Measurements from ENCODE around the gene SH3D19.

SH3D19 gene

DNA sequence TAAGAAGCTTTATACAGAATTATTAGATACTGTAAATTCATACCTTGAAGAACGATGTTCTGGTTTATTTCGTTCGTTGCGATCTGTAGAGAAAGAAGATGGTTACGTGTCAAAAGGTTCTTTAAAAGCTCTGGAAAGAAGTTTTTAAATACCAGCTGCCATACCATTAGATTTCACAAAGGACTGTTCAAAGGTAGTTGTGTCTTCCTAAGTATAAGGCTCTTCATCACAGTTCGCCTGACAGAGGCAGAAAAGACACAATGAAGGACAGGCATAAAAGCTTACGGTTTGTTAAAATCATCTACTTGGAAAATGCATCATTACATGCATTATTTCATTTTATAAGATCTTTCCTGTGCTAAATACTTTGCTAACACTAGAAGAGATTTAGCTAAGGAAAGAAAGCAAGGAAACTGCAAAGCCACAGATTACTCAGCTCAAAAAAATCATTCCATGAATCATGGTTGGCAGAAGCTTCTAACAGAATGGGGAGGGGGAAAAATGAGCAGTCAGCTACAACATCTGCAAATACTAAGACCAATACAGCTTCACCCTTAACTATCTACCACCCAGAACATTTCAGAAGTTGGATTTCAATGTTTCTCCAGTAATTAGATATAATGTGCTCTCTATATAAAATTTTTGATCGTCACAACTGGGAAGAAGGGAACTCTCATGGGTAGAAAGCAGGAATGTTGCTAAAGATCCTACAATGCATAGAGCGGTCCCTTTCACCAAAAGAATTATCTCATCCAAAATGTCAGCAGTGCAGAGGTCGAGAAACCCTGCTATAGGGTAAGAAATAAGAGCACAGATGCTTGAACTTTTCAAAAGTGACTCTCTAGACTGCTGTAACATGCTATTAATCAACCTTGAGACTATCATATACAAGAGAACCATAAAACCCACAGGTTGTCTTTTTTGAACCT is 99.1 kb downstream of the SH3D19 start:
- TF ChIP-seq EP300 (IDR thresholded peaks at IDR 0.05; ENCODE audit: borderline replicate concordance) (no peak), RAD21 (IDR thresholded peaks at IDR 0.05; ENCODE audit: low read depth) (no peak), NFIC (IDR thresholded peaks at IDR 0.05) (peak; percentile 31; the same call in 1 of the 2 replicates), YY1 (IDR thresholded peaks at IDR 0.05; ENCODE audit: low read depth) (no peak)
- TF ChIP-seq, protein P1, sequence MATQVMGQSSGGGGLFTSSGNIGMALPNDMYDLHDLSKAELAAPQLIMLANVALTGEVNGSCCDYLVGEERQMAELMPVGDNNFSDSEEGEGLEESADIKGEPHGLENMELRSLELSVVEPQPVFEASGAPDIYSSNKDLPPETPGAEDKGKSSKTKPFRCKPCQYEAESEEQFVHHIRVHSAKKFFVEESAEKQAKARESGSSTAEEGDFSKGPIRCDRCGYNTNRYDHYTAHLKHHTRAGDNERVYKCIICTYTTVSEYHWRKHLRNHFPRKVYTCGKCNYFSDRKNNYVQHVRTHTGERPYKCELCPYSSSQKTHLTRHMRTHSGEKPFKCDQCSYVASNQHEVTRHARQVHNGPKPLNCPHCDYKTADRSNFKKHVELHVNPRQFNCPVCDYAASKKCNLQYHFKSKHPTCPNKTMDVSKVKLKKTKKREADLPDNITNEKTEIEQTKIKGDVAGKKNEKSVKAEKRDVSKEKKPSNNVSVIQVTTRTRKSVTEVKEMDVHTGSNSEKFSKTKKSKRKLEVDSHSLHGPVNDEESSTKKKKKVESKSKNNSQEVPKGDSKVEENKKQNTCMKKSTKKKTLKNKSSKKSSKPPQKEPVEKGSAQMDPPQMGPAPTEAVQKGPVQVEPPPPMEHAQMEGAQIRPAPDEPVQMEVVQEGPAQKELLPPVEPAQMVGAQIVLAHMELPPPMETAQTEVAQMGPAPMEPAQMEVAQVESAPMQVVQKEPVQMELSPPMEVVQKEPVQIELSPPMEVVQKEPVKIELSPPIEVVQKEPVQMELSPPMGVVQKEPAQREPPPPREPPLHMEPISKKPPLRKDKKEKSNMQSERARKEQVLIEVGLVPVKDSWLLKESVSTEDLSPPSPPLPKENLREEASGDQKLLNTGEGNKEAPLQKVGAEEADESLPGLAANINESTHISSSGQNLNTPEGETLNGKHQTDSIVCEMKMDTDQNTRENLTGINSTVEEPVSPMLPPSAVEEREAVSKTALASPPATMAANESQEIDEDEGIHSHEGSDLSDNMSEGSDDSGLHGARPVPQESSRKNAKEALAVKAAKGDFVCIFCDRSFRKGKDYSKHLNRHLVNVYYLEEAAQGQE (IDR thresholded peaks at IDR 0.05; ENCODE audit: low read depth), result no peak

DNA sequence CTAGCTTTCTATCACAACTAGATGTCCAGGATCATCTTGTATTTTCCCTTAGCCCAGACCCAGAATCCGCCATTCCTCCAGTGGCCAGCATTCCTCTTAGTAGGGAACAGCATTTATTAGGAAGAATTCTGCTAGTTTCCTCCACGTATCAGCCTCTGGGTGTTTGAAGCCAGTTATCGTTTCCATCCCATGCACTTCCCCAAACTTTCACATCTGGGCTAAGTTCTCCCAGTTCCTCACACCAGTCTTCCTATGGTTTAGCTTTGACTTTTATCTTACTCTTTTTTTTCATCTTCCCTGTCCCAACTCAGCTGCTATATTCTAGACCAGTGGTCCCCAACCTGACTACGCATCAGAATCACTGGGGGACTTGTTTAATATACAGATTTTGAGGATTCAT is 101.9 kb downstream of the SH3D19 start:
- TF ChIP-seq ZBTB7A (IDR thresholded peaks at IDR 0.05; ENCODE audit: low read depth), result no peak
- TF ChIP-seq EP300 (IDR thresholded peaks at IDR 0.05; ENCODE audit: borderline replicate concordance), result no peak
- TF ChIP-seq NFIC (IDR thresholded peaks at IDR 0.05), result no peak
- TF ChIP-seq, protein P2, sequence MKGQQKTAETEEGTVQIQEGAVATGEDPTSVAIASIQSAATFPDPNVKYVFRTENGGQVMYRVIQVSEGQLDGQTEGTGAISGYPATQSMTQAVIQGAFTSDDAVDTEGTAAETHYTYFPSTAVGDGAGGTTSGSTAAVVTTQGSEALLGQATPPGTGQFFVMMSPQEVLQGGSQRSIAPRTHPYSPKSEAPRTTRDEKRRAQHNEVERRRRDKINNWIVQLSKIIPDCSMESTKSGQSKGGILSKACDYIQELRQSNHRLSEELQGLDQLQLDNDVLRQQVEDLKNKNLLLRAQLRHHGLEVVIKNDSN (IDR thresholded peaks at IDR 0.05), result no peak
- no peak for TF ChIP-seq EGR1 (IDR thresholded peaks at IDR 0.05)
- TF ChIP-seq, protein P1 (IDR thresholded peaks at IDR 0.05; ENCODE audit: low read depth), result no peak
- TF ChIP-seq, protein P3, sequence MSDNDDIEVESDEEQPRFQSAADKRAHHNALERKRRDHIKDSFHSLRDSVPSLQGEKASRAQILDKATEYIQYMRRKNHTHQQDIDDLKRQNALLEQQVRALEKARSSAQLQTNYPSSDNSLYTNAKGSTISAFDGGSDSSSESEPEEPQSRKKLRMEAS (IDR thresholded peaks at IDR 0.05), result no peak
- TF ChIP-seq YY1 (IDR thresholded peaks at IDR 0.05; ENCODE audit: low read depth), result no peak
- no peak for TF ChIP-seq TAF1 (IDR thresholded peaks at IDR 0.05; ENCODE audit: low read depth)
- no peak for TF ChIP-seq TCF12 (IDR thresholded peaks at IDR 0.05; ENCODE audit: low read depth)
- TF ChIP-seq RAD21 (IDR thresholded peaks at IDR 0.05; ENCODE audit: low read depth), result no peak
- TF ChIP-seq CREB1 (IDR thresholded peaks at IDR 0.05; ENCODE audit: low read depth), result no peak
- no peak for TF ChIP-seq TEAD4 (IDR thresholded peaks at IDR 0.05)
- no peak for TF ChIP-seq FOXM1 (IDR thresholded peaks at IDR 0.05; ENCODE audit: borderline replicate concordance, low read depth)
- no peak for TF ChIP-seq CEBPB (IDR thresholded peaks at IDR 0.05)

DNA sequence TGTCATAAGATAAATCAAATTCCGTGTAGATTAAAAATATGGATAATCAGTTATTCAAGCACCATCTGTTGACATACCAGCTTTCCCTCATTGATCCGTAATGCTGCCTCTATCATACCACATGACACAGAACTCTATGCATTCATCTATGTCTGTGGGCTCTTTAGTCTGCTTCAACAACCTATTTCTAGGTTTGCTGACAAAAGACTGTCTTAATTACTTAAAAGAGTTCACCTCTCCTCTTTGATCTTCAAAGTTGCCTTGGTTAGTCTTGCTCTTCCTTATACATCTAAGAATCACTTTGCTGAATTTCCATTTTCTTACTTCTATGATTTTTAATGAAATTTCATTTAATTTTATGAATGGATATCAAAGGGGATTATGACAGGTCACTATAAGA is 105.5 kb downstream of the SH3D19 start:
- TF ChIP-seq YY1 (IDR thresholded peaks at IDR 0.05; ENCODE audit: low read depth) (no peak), EGR1 (IDR thresholded peaks at IDR 0.05) (no peak), TAF1 (IDR thresholded peaks at IDR 0.05; ENCODE audit: low read depth) (no peak), RAD21 (IDR thresholded peaks at IDR 0.05; ENCODE audit: low read depth) (no peak)
- TF ChIP-seq, protein P2 (IDR thresholded peaks at IDR 0.05), result no peak
- TF ChIP-seq, protein P1 (IDR thresholded peaks at IDR 0.05; ENCODE audit: low read depth), result no peak

DNA sequence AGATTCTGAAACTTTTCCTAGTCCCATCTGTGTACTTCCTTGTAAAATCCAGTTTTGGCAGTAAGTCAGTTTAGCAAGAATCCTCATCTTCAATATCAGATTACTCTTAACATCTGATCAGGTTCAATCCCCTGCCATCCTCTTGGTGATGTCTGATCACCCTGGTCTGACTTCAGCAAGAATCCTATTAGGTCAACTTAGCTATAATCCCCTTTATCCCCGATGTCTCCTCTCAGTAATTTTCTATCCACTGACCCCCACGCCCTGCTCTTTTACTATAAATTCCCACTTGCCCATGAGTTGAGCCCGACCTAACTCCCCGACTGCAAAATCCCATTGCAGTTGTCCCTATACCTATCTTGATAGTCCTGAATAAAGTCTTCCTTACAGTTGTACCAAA is 106.3 kb downstream of the SH3D19 start:
- TF ChIP-seq, protein P1 (IDR thresholded peaks at IDR 0.05; ENCODE audit: low read depth), result no peak

All from Ishikawa (cell line).